Naive thymus-derived CD4-positive, alpha-beta T cell (primary cell): ENCODE measurements around the gene GRK1. TPM values are rescaled to one million over a fixed set of nuclear protein-coding genes. Genes with fewer than 3 reads are reported as not detected.

ENCODE experiments used
- ATAC-seq: fragments of 150-1000 bp; cut with Tn5 transposase; 2 replicates; pipeline ENCODE4 v1.10.0; 2021; ENCODE audit warnings: mild to moderate bottlenecking, moderate library complexity
- CTCF ChIA-PET: fragments of 350-600 bp; sonication (Branson Sonifier 250); formaldehyde crosslinking; loops from one replicate; lab custom pipeline; 2021; ENCODE audit warnings: antibody characterized with exemption; lab: Charles Lee
- POLR2A ChIA-PET: fragments of 350-600 bp; sonication (Branson Sonifier 250); formaldehyde crosslinking; loops from one replicate; lab custom pipeline; 2021; ENCODE audit warnings: antibody characterized with exemption, inconsistent platforms; lab: Charles Lee
- DNase-seq, 9 donors: peaks; one replicate each; pipeline versions ENCODE4 v3.0.0 to v3.0.0-alpha.2; 2020 to 2022; ENCODE audit warnings: mixed read lengths in 1 of 9
- H3K27ac ChIP-seq: one replicate; pipeline ENCODE4 v1.7.0; 2013; ENCODE audit warnings: mild to moderate bottlenecking, low read depth, low read length, moderate library complexity
- H3K27me3 ChIP-seq, 2 donors: one replicate each; pipeline ENCODE4 v1.7.0; 2013; ENCODE audit warnings: low read length in 2 of 2, mild to moderate bottlenecking in 2 of 2, moderate library complexity in 2 of 2; ENCODE audit not compliant: control insufficient read depth in 2 of 2, insufficient read depth in 2 of 2
- H3K36me3 ChIP-seq, 3 experiments: 1 replicate in 2 of 3; 2 replicates in 1 of 3; pipeline ENCODE4 v1.7.0; 2013; ENCODE audit warnings: low read length in 3 of 3, mild to moderate bottlenecking in 3 of 3, moderate library complexity in 1 of 3; ENCODE audit not compliant: insufficient read depth in 3 of 3, control insufficient read depth in 2 of 3
- H3K4me1 ChIP-seq, 2 donors: one replicate each; pipeline ENCODE4 v1.7.0; 2013; ENCODE audit warnings: low read length in 2 of 2, mild to moderate bottlenecking in 2 of 2, moderate library complexity in 1 of 2; ENCODE audit not compliant: control insufficient read depth in 2 of 2, insufficient read depth in 2 of 2
- H3K4me3 ChIP-seq: 2 replicates; pipeline ENCODE4 v1.7.0; 2013; ENCODE audit warnings: mild to moderate bottlenecking, low read length
- H3K9me3 ChIP-seq, 3 experiments: 1 replicate in 2 of 3; 2 replicates in 1 of 3; pipeline ENCODE4 v1.7.0; 2013; ENCODE audit warnings: low read length in 3 of 3; ENCODE audit not compliant: control insufficient read depth in 2 of 3
- H3K27ac Mint-ChIP-seq, 9 donors: one replicate each; pipeline ENCODE4 v1.8.0; 2020 to 2022; ENCODE audit warnings: mixed read lengths in 9 of 9, mild to moderate bottlenecking in 8 of 9, moderate library complexity in 5 of 9, inconsistent platforms in 2 of 9
- H3K27me3 Mint-ChIP-seq, 5 donors: one replicate each; pipeline ENCODE4 v1.8.0; 2021 to 2022; ENCODE audit warnings: mixed read lengths in 5 of 5, mild to moderate bottlenecking in 1 of 5
- H3K36me3 Mint-ChIP-seq, 5 donors: one replicate each; pipeline ENCODE4 v1.8.0; 2020 to 2022; ENCODE audit warnings: mixed read lengths in 5 of 5, mild to moderate bottlenecking in 3 of 5, inconsistent platforms in 1 of 5
- H3K4me1 Mint-ChIP-seq, 7 donors: one replicate each; pipeline ENCODE4 v1.8.0; 2020 to 2022; ENCODE audit warnings: mixed read lengths in 7 of 7, mild to moderate bottlenecking in 3 of 7, inconsistent platforms in 1 of 7
- H3K4me3 Mint-ChIP-seq, 10 donors: one replicate each; pipeline ENCODE4 v1.8.0; 2020 to 2022; ENCODE audit warnings: mild to moderate bottlenecking in 10 of 10, mixed read lengths in 10 of 10, moderate library complexity in 6 of 10, inconsistent platforms in 2 of 10
- H3K9me3 Mint-ChIP-seq, 11 donors: one replicate each; pipeline ENCODE4 v1.8.0; 2020 to 2022; ENCODE audit warnings: mixed read lengths in 11 of 11, mild to moderate bottlenecking in 4 of 11, inconsistent platforms in 1 of 11, moderate library complexity in 1 of 11
- intact Hi-C, 2 donors: fragments of 100-400 bp; cut with micrococcal nuclease; formaldehyde crosslinking; loops; one replicate each; pipeline ENCODE4 v1.15.1; 2023
- polyA plus RNA-seq, 2 donors: library from polyadenylated mRNA; unstranded; fragments of 300-500 nt; fragmentation: Illumina TruSeq; gene quantifications; one replicate each; pipeline ENCODE4 v1.2.3, GENCODE V29; 2021
- total RNA-seq, 6 experiments: library from RNA in 5 of 6; stranded (reverse) in 5 of 6; gene quantifications; 1 replicate in 5 of 6; 2 replicates in 1 of 6; pipeline ENCODE4 v1.2.3 and lab custom pipeline; 2021 to 2026

The GRK1 gene
- total and polyA plus RNA-seq, 7 experiments from 2014 or later: not detected

- Mint-ChIP-seq H3K9me3 (peaks cover 0 to 2% (median 0%) of the 10 kb centered on the region in 11 donors), H3K36me3 (no peaks in the 10 kb centered on the region), H3K4me3 (no peak overlapping the region), H3K27me3 (peaks cover 11 to 26% (median 19%) of the 10 kb centered on the region in 5 donors), H3K27ac (no peak overlapping the region), H3K4me1 (no peaks in the 10 kb centered on the region)
- H3K4me1 ChIP-seq: no peaks in the 10 kb centered on the region
- ATAC-seq (no peak), DNase-seq (no peak)
- POLR2A ChIA-PET: no interaction called here
- H3K27me3 ChIP-seq: no peaks in the 10 kb centered on the region
- no peaks in the 10 kb centered on the region for H3K36me3 ChIP-seq
- no peak overlapping the region for H3K27ac ChIP-seq
- H3K4me3 ChIP-seq: no peak overlapping the region
- no peaks in the 10 kb centered on the region for H3K9me3 ChIP-seq
- CTCF ChIA-PET: interaction anchor here (0.6 kb wide), 1 partner anchor 197 kb away, joined by 6 read pairs; no protein-coding TSS in a partner anchor
- intact Hi-C loops: no loop called here
Observed at GRCh38 chr13:113782472-113782871, 115.5 kb downstream of the GRK1 start.

GRCh38 chr13:113783200-113783881 lies 116.3 kb downstream of the GRK1 start:
- no peak overlapping the region for H3K4me3 ChIP-seq
- POLR2A ChIA-PET: no interaction called here
- no peaks in the 10 kb centered on the region for H3K36me3 Mint-ChIP-seq

GRCh38 chr13:113783966-113784644 lies 117.1 kb downstream of the GRK1 start:
- H3K9me3 ChIP-seq: no peaks in the 10 kb centered on the region
- intact Hi-C loops: no loop called here
- Mint-ChIP-seq H3K27ac (peak overlapping the region in 1 of 9 donors; percentile 39), H3K36me3 (no peaks in the 10 kb centered on the region), H3K27me3 (peaks cover 7 to 21% (median 10%) of the 10 kb centered on the region in 5 donors), H3K4me3 (peak overlapping the region in 1 of 10 donors; percentile 30), H3K9me3 (peaks cover 0 to 2% (median 0%) of the 10 kb centered on the region in 11 donors), H3K4me1 (no peaks in the 10 kb centered on the region)
- H3K4me1 ChIP-seq: no peaks in the 10 kb centered on the region
- DNase-seq (no peak), ATAC-seq (no peak)
- H3K27ac ChIP-seq: no peak overlapping the region
- POLR2A ChIA-PET: no interaction called here
- H3K36me3 ChIP-seq: no peaks in the 10 kb centered on the region
- no peaks in the 10 kb centered on the region for H3K27me3 ChIP-seq
- no peak overlapping the region for H3K4me3 ChIP-seq
- CTCF ChIA-PET: no interaction called here

More at GRCh38 chr13:113783200-113783881, 116.3 kb downstream of the GRK1 start:
- Mint-ChIP-seq H3K9me3 (peaks cover 0 to 2% (median 0%) of the 10 kb centered on the region in 11 donors), H3K27ac (no peak overlapping the region), H3K27me3 (peaks cover 11 to 26% (median 18%) of the 10 kb centered on the region in 5 donors), H3K4me1 (no peaks in the 10 kb centered on the region), H3K4me3 (no peak overlapping the region)
- ATAC-seq (no peak), DNase-seq (no peak)
- no peaks in the 10 kb centered on the region for H3K9me3 ChIP-seq
- no peaks in the 10 kb centered on the region for H3K4me1 ChIP-seq
- no peaks in the 10 kb centered on the region for H3K36me3 ChIP-seq
- intact Hi-C loops: no loop called here
- CTCF ChIA-PET: no interaction called here
- no peaks in the 10 kb centered on the region for H3K27me3 ChIP-seq
- no peak overlapping the region for H3K27ac ChIP-seq

GRCh38 chr13:113784645-113785024 lies 117.6 kb downstream of the GRK1 start:
- Histone ChIP-seq H3K27ac (no peak overlapping the region), H3K36me3 (no peaks in the 10 kb centered on the region), H3K4me3 (no peak overlapping the region), H3K4me1 (no peaks in the 10 kb centered on the region), H3K9me3 (no peaks in the 10 kb centered on the region), H3K27me3 (no peaks in the 10 kb centered on the region)
- POLR2A ChIA-PET: no interaction called here
- no peak overlapping the region for H3K27ac Mint-ChIP-seq
- ATAC-seq: no peak
- CTCF ChIA-PET: no interaction called here
- intact Hi-C loops: no loop called here
- H3K27me3 Mint-ChIP-seq: peaks cover 7 to 17% (median 8%) of the 10 kb centered on the region in 5 donors
- H3K36me3 Mint-ChIP-seq: no peaks in the 10 kb centered on the region
- peak overlapping the region in 1 of 10 donors; percentile 30 for H3K4me3 Mint-ChIP-seq
- H3K4me1 Mint-ChIP-seq: no peaks in the 10 kb centered on the region
- peaks cover 0 to 2% (median 0%) of the 10 kb centered on the region in 11 donors for H3K9me3 Mint-ChIP-seq
- DNase-seq: no peak

- no peak overlapping the region for H3K27ac Mint-ChIP-seq
- Histone ChIP-seq H3K9me3 (no peaks in the 10 kb centered on the region), H3K36me3 (no peaks in the 10 kb centered on the region), H3K27me3 (no peaks in the 10 kb centered on the region), H3K4me3 (no peak overlapping the region), H3K4me1 (no peaks in the 10 kb centered on the region), H3K27ac (no peak overlapping the region)
- H3K9me3 Mint-ChIP-seq: peaks cover 0 to 2% (median 0%) of the 10 kb centered on the region in 11 donors
- no peaks in the 10 kb centered on the region for H3K4me1 Mint-ChIP-seq
- no peak overlapping the region for H3K4me3 Mint-ChIP-seq
- ATAC-seq (no peak), DNase-seq (no peak)
- ChIA-PET POLR2A (no interaction called here), CTCF (no interaction called here)
- peaks cover 7 to 16% (median 8%) of the 10 kb centered on the region in 5 donors for H3K27me3 Mint-ChIP-seq
- no peaks in the 10 kb centered on the region for H3K36me3 Mint-ChIP-seq
- intact Hi-C loops: no loop called here
Observed at GRCh38 chr13:113785051-113786010, 118.3 kb downstream of the GRK1 start.

- intact Hi-C loops: no loop called here
- no peaks in the 10 kb centered on the region for H3K4me1 ChIP-seq
- H3K4me3 ChIP-seq: no peak overlapping the region
- ChIA-PET POLR2A (no interaction called here), CTCF (interaction anchor here (0.7 kb wide), 1 partner anchor 12 kb away, joined by 3 read pairs; no protein-coding TSS in a partner anchor)
- H3K9me3 ChIP-seq: no peaks in the 10 kb centered on the region
- Mint-ChIP-seq H3K9me3 (peaks cover 0 to 2% (median 0%) of the 10 kb centered on the region in 11 donors), H3K27ac (no peak overlapping the region), H3K4me1 (no peaks in the 10 kb centered on the region), H3K36me3 (no peaks in the 10 kb centered on the region), H3K27me3 (peaks cover 7 to 16% (median 8%) of the 10 kb centered on the region in 5 donors), H3K4me3 (no peak overlapping the region)
- ATAC-seq (peak; percentile 36), DNase-seq (peak in 4 of 9 donors; percentile 19 to 30 (median 26))
- no peak overlapping the region for H3K27ac ChIP-seq
- no peaks in the 10 kb centered on the region for H3K27me3 ChIP-seq
- no peaks in the 10 kb centered on the region for H3K36me3 ChIP-seq
Observed at GRCh38 chr13:113786262-113786841, 119.3 kb downstream of the GRK1 start.
